HG02970 (cell line): Measurements from ENCODE around the gene SMIM35.
"Not testable (repeated sequence)": the region's sequence is repeated elsewhere in the genome, so short reads cannot be mapped to it uniquely, and the experiment has no call there.

ENCODE experiments used
- ATAC-seq: cut with Tn5 transposase; IDR thresholded peaks from one replicate; pipeline ENCODE4 v1.9.1; 2021; ENCODE audit warnings: mild to moderate bottlenecking, moderate library complexity, moderate number of reproducible peaks; ENCODE audit not compliant: unreplicated experiment, low FRiP score

The SMIM35 gene

DNA sequence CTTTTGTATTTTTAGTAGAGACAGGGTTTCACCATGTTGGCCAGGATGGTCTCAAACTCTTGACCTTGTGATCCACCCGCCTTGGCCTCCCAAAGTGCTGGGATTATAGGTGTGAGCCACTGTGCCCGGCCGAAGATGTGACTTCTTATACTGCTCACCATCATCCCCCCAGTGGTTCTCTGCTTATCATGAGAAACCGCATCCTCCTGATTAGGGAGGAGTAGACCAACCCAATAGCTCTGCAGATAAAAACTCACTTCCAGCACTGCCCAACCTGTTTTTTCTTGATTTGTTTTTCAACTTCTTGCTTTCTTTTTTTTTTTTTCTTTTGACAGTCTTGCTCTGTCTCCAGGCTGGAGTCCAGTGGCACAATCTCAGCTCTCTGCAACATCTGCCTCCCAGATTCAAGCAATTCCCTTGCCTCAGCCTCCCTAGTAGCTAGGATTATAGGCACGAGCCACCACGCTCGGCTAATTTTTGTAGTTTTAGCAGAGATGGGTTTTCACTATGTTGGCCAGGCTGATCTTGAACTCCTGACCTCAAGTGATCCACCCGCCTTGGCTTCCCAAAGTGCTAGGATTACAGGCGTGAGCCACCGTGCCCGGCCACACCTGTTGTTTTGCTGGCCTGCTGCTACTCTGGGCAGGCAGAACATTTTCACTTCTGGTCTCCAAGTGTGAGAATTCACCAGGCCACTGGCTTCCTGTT lies 79.0 kb downstream of the SMIM35 start:
- not testable (repeated sequence) for ATAC-seq

DNA sequence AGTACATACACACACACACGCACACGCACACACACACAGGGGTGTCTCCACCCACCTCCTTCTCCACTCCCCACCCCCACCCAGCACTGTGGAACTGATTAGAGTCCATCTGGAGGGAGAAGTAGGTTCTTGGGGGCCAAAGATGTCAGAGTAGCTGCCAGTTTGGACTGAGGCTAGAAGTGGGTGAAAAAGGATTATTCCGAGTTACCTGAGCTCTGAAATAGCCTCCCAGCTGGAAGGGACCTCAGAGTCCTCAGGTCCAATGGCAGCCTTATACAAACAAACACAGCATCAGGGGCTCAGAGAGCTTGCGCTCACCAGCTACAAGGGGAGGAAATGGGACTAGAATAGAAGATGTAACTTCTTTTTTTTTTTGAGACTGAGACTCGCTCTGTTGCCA lies 79.7 kb downstream of the SMIM35 start:
- ATAC-seq: no peak

DNA sequence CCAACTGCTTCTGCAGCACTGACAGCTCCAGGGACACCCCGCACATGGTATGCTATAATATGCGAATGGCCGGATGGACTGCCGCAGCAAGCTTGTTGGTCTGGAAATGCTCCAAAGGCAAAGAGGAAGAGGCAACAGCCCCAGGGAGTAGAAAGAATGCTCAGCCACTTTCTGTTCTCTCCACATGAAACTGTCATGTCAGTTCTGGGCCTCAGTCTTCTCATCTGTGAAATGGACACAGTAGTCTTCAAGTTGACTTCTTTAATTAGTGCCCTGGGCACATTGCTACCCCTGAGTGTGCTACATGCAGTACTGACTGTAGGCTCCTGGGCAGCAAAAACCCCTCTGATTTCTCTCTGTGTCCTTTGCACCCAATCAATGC lies 80.6 kb downstream of the SMIM35 start:
- ATAC-seq: no peak

DNA sequence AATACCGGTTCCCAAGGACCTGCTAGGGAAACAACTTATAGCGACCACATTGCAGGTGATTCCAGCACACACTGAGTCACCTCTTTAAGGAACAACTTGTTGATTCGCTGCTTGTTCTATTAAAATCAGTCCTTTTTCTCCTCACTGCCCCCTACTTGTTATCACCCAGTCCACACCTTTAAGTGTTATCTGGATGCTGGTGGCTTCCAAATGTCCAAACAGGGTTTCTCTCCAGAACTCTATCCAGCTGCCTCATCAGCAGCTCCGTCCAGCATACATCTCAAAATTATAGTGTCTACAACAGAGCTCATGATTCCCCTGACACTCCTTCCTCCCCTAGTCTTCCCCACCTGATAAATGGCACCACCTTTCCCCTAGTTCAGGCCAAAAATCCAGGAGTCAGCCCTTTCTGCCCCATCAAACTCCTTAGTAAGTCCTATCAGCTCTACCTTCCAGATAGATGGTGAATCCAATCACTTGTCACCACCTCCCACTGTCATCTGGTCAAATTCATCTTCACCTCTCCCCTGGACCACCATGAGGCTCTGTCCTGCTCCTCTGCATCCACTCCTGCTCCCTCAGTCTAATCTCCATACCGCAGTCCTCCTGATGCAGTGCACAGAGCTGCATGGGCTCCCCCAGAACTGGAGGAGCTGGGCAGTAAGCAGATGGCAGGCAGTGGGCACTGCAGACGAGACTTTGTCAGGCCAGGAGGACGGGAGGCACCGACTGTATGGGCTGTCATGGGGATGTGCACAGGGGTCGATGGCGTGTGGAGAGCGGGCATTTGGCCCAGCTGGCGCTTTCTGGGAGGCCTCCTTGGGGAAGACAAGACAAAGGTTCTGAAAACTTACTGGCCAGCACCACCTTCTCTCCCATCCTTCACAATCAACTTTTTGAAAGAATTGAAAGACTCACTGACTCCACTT lies 81.3 kb downstream of the SMIM35 start:
- ATAC-seq: no peak

DNA sequence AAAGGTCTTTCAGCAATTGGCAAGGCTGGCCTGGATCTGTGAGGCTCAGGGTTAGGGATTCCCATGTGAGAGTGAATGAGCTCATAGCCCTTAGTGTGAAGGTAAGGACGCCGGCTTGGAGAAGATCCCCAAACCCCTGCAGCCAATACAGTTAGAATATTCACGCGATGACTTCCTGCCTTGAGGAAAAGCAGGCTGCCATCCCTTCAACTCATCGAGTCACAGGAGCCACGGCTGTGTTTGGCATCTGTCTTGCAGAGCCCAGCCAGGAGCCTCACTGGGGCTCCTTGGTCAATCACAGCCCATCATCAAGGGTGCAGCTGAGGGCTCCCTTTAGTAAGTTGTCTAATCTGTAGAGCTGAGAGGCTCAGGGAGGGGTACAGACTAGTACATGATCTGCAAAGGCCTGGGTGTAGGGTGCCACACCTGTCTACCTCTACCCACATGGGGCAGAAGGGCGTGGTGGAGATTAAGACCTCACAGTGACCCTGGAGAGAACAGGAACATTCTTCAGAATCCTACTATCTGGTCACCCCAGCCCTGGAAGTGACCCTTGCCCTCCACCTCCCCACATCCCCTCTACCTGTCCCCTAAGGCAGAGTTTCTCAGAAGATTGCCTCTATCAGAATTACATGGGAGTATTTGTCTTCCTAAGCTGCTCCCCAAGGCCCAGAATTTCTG lies 82.1 kb downstream of the SMIM35 start:
- ATAC-seq: no peak

DNA sequence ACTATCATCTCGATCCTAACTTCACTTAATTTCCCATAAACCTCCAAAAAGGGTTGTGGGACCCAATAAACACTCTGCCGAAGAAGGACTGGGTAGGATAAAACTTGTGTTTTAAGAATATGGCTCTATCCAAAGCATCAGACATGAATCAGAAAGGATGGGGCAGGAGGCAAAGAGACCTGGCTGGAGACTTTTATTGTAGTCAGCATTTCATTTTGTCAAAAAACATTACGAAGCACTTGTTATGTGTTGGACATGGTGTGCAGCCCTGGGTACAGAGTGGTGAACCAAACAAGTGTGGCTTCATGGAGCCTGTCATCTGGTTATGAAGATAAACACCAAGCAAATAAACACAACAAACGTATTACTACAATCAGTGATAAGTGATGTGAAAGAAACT lies 83.3 kb downstream of the SMIM35 start:
- ATAC-seq: no peak

DNA sequence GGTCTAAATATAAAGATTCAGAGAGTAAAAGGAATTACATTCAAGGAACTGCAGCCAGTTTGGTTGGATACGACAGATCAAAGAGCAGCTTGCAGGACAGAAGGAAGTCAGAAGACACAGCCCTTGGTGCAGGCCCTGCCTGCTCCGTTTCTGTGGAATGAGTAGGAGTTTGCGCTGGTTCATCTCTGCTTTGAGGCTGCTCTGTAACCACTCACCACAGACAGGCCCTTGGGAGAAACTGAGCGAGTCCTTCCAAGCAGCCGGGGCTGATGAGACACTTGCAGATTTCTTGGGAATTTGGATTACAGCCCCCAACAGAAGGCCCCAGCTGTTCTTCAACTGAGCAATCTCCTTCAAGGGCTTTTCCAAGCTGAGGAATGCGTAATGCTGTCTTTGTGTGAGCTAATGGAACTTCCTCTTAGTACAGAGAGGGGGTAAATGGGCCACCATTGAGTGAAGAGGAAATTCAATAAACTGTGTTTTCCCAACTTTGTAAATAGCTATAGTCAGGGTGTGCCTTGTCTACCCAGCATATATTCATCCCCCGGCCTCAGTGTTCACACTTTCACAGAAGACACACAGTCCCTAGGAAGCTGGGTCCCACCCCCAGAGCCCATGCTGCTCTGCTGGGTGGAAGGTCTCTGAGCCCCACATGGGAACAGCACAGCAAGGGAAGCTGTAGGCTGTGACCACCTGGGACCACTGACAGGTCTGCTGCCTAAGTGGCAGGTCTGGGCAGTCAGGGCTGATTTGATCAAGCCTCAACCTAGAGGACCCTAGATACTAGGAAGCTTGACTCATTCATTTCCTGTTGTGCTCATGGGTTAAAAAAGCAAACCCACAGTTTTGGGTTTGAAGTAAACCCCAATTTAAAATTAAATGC lies 84.0 kb downstream of the SMIM35 start:
- no peak for ATAC-seq

DNA sequence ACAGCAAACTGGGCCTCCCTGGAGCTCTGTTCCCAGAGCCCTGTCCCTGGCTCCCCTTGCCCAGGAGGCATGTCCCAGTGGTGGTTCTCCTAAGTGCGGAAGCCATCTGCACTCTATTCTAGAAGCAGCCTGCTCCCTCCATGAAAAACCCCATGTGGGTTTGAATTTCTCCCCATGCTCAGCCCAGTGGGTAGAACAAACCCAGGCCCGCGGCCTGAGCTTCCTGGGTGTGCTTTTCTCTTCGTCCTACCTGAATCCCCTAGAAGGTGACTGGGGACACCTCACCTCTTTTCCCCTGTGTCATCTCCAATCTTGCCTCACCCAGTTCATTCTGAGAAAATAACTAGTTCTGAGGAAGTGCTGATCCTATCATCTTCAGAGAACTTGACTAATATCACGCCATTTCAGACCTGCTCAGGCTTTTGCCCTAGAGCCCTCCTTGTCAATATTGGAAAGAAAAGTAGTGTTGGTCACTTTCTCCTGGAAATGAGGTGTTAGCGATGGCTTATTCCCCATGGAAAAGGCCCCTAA lies 84.7 kb downstream of the SMIM35 start:
- ATAC-seq: no peak

DNA sequence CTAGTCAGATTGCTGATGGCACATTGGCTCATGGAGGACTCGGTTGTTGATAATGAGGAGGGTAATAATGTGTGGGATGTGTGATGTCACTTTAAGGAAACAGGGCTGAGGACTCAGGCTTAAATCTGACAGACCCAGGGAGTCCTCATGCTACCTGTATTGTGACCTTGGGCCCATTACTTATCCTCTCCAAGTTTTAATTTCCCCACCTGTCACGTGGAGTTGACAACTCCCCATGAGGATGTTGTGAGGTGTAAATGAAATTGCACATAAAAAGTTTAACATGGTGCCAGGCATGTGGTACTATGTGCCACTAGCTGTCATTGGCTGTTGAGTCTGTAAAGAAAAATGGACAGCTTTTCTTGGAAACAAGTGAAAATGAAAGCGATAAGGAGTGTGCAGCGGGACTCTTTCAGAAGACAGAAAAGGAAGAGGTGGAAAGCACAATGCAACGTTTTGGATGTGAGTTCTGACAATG lies 85.2 kb downstream of the SMIM35 start:
- no peak for ATAC-seq

DNA sequence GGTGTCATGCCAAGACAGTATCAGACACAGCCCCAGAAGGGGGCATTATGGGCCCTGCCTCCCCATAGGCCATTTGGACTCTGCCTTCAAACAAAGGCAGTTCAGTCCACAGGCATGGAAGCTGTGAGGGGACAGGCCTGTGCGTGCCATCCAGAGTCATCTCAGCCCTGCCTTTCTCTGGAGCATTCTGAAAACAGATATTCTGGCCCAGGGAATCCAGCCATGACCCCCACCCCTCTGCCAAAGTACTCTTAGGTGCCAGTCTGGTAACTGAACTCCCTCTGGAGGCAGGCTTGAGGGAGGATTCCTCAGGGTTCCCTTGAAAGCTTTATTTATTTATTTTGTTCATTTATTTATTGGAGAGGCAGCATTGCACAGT lies 85.9 kb downstream of the SMIM35 start:
- no peak for ATAC-seq

DNA sequence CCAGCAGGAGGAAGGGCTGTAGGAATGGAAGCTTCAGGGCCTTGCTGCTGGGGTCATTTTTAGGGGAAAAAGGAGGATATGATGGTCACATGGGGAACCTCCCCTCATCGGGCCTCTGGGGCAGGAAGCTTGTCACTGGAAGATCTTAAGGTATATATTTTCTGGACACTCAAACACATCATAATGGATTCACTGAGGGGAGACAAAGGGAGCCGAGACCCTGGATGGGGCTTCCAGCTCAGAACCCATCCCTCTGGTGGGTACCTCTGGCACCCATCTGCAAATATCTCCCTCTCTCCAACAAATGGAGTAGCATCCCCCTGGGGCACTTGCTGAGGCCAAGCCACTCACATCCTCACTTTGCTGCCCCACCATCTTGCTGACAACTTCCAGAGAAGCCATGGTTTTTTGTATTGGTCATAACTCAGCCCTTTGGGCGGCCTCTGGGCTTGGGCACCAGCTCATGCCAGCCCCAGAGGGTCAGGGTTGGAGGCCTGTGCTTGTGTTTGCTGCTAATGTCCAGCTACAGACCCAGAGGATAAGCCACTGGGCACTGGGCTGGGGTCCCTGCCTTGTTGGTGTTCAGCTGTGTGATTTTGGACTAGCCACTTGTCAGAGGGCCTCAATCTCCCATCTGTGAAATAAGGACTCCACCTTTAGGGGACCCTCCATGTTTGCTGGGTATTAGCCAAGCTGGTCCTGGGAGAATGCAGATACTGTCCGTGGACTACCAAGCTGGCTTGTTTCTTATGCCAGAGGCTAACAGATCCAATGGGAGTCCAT lies 86.5 kb downstream of the SMIM35 start:
- no peak for ATAC-seq

DNA sequence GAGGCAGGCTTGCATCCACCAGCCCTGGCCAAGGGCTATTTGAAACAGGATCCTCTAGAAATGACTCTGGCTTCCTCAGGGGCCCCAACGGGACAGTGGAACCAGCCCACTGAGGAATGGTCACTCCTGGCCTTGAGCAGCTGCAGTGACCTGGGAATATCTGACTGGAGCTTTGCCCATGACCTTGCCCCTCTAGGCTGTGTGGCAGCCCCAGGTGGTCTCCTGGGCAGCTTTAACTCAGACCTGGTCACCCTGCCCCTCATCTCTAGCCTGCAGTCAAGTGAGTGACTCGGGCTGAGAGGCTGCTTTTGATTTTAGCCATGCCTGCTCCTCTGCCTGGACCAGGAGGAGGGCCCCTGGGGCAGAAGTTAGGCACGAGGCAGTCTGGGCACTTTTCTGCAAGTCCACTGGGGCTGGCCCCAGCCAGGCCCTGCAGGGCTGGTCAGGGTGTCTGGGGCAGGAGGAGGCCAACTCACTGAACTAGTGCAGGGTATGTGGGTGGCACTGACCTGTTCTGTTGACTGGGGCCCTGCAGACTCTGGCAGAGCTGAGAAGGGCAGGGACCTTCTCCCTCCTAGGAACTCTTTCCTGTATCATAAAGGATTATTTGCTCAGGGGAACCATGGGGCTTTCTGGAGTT lies 87.3 kb downstream of the SMIM35 start:
- ATAC-seq: no peak

DNA sequence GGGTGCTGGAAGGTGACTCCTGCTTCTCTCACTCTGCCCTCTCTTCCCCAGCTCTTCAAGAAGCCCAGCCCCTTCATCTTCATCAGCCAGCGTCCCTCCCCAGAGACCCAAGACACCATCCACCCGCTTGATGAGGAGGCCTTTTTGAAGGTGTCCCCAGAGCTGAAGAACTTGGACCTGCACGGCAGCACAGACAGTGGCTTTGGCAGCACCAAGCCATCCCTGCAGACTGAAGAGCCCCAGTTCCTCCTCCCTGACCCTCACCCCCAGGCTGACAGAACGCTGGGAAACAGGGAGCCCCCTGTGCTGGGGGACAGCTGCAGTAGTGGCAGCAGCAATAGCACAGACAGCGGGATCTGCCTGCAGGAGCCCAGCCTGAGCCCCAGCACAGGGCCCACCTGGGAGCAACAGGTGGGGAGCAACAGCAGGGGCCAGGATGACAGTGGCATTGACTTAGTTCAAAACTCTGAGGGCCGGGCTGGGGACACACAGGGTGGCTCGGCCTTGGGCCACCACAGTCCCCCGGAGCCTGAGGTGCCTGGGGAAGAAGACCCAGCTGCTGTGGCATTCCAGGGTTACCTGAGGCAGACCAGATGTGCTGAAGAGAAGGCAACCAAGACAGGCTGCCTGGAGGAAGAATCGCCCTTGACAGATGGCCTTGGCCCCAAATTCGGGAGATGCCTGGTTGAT lies 88.0 kb downstream of the SMIM35 start:
- ATAC-seq: no peak

DNA sequence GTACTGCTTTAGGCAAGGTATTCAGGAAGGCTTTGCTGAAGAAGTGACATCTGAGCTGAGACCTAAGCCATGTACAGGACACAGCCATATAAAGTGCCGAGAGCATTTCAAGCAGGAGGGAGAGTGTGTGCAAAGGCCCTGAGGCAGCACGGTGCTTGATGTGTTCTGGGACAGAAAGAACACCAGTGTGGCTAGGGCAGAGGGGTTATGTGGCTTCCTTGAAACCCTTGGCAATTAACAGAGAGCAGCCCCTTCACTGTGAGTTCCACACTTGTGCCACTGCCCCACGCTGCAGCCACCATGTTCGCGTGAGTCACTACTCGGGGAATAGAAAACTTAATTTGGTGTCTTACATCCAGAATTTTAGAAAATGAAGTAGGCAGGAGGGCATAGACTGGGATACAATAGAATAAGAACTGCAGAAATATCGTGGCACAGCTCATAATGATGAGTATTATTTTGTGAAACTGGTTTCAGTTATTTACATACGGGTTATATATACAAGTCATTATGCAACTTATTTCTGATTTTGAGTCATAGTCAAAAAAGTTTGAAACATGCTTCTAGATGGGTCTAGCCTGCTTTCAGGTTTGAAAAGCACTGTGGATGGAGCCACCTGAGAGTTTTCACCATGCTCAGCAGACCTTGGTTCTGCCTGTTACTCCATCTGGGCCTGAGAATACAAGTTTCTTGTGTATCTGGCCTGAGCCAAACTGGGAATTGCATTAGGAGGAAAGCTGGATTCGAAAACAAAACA lies 88.8 kb downstream of the SMIM35 start:
- ATAC-seq: no peak

DNA sequence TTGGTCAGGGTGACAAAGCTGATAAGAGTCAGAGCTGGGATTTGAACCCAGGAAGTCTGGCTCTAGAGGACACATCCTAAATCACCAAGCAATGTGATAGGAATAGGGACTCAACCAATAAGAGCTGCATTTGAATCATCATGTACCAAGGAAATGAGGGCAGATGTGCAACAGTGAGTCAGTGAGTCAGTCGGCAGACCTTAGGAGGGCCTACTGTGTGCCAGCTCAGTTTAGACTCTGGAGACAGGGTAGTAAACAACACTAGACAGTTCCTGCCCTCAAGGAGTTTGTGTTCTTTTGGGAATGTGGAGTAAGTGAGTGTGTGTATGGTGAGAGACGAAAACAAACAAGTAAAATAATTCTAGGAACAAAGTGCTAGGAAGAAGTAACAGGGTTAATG lies 89.4 kb downstream of the SMIM35 start:
- no peak for ATAC-seq

DNA sequence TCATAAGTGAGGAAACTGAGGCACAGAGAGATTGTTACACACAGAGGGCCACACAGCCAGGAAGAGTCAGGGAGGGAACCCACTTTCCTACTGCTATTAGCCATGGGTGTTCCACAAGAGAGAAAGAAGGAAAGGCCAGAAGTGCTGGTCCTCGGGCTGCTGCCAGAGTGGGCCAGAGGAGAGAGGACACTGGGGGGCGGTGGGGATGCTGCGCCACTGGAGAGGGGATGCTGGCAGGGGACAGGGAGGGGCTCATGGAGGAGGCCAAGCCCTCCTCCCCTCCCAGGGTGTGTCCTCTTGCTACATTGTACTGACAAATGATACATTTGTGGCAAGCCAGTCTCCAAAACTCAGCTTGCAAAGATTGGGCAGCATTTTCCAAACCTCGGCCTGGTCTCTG lies 90.7 kb downstream of the SMIM35 start:
- ATAC-seq: no peak

DNA sequence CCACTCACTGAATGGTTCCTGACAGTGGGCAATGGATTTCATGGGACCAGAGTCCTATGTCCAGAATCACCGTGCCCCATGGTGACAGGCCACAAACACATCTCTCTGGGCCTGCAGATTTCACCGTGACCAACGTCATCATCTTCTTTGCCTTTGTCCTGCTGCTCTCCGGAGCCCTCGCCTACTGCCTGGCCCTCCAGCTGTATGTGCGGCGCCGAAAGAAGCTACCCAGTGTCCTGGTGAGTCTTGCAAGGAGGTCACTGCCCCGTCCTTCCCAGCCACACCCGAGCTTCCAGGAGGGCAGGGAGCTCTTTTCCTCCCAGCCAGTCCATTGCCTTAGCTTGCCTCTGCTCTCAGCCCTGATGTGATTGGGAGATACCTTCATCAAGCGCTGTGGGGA lies 91.3 kb downstream of the SMIM35 start:
- no peak for ATAC-seq
